H1 (cell line): ENCODE measurements around the gene MEGF11.

Source experiments
- ATF3 ChIP-seq: IDR thresholded peaks from 2 replicates; pipeline ENCODE4 v1.6.1; 2011; ENCODE audit warnings: low read depth, mild to moderate bottlenecking, low read length; ENCODE audit not compliant: insufficient read depth
- CEBPB ChIP-seq: IDR thresholded peaks from 2 replicates; pipeline ENCODE4 v1.6.1; 2012; ENCODE audit warnings: low read depth, low read length
- CHD2 ChIP-seq: IDR thresholded peaks from 2 replicates; pipeline ENCODE4 v1.6.1; 2012; ENCODE audit warnings: low read length, improper control_type of control experiment
- EGR1 ChIP-seq: IDR thresholded peaks from 2 replicates; pipeline ENCODE4 v1.6.1; 2011; ENCODE audit warnings: low read depth, low read length, borderline replicate concordance
- EP300 ChIP-seq, 2 experiments: IDR thresholded peaks; 1 replicate in 1 of 2; 2 replicates in 1 of 2; pipeline ENCODE4 v1.6.1; 2011 to 2012; ENCODE audit warnings: low read depth in 2 of 2, low read length in 2 of 2, mild to moderate bottlenecking in 2 of 2, borderline replicate concordance in 1 of 2, inconsistent platforms in 1 of 2, moderate library complexity in 1 of 2
- JUN ChIP-seq: IDR thresholded peaks from 2 replicates; pipeline ENCODE4 v1.6.1; 2011; ENCODE audit warnings: low read depth, mild to moderate bottlenecking, improper control_type of control experiment, low read length
- MAX ChIP-seq: IDR thresholded peaks from 2 replicates; pipeline ENCODE4 v1.6.1; 2012; ENCODE audit warnings: inconsistent platforms
- RAD21 ChIP-seq, 2 experiments: IDR thresholded peaks in 1 of 2; conservative IDR thresholded peaks in 1 of 2; 2 replicates each; pipeline ENCODE4 v1.6.1; 2011; ENCODE audit warnings: low read depth in 2 of 2, low read length in 2 of 2, improper control_type of control experiment in 1 of 2, inconsistent platforms in 1 of 2, mild to moderate bottlenecking in 1 of 2, moderate library complexity in 1 of 2
- RFX5 ChIP-seq: IDR thresholded peaks from 2 replicates; pipeline ENCODE4 v1.6.1; 2011; ENCODE audit warnings: low read depth, low read length, improper control_type of control experiment, borderline replicate concordance
- SAP30 ChIP-seq: fragments of 300-600 bp; sonication (generic); IDR thresholded peaks from 2 replicates; pipeline ENCODE4 v1.7.1; 2012; ENCODE audit warnings: low read length, moderate library complexity, mild to moderate bottlenecking, inconsistent platforms; ENCODE audit not compliant: insufficient read depth, insufficient replicate concordance
- TAF1 ChIP-seq: IDR thresholded peaks from 2 replicates; pipeline ENCODE4 v1.6.1; 2011; ENCODE audit warnings: mild to moderate bottlenecking, low read depth, low read length
- ZNF274 ChIP-seq: IDR thresholded peaks from 2 replicates; pipeline ENCODE4 v1.7.0; 2012; ENCODE audit warnings: low read length, borderline replicate concordance; ENCODE audit errors: extremely low read depth
- TF ChIP-seq, protein P1 (sequence below), 3 experiments: IDR thresholded peaks; 1 replicate in 2 of 3; 2 replicates in 1 of 3; pipeline versions ENCODE4 v1.5.1 to v1.6.1; 2011; ENCODE audit warnings: low read length in 3 of 3, mild to moderate bottlenecking in 3 of 3, inconsistent platforms in 2 of 3, low read depth in 1 of 3, moderate library complexity in 1 of 3; ENCODE audit not compliant: insufficient read depth in 1 of 3; ENCODE audit errors: control extremely low read depth in 1 of 3

- TF ChIP-seq RFX5 = no peak
- TF ChIP-seq, protein P1, sequence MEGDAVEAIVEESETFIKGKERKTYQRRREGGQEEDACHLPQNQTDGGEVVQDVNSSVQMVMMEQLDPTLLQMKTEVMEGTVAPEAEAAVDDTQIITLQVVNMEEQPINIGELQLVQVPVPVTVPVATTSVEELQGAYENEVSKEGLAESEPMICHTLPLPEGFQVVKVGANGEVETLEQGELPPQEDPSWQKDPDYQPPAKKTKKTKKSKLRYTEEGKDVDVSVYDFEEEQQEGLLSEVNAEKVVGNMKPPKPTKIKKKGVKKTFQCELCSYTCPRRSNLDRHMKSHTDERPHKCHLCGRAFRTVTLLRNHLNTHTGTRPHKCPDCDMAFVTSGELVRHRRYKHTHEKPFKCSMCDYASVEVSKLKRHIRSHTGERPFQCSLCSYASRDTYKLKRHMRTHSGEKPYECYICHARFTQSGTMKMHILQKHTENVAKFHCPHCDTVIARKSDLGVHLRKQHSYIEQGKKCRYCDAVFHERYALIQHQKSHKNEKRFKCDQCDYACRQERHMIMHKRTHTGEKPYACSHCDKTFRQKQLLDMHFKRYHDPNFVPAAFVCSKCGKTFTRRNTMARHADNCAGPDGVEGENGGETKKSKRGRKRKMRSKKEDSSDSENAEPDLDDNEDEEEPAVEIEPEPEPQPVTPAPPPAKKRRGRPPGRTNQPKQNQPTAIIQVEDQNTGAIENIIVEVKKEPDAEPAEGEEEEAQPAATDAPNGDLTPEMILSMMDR (IDR thresholded peaks at IDR 0.05; ENCODE audit: control extremely low read depth in 1 of 3, insufficient read depth in 1 of 3, low read depth in 1 of 3, low read length in 3 of 3) = no peak
- no peak for TF ChIP-seq SAP30
- TF ChIP-seq EGR1 = no peak
- no peak for TF ChIP-seq JUN
- no peak for TF ChIP-seq TAF1
- TF ChIP-seq MAX = no peak
- no peak for TF ChIP-seq RAD21 (IDR thresholded peaks at IDR 0.05 in 1 of 2, conservative IDR thresholded peaks at IDR 0.05 in 1 of 2; ENCODE audit: low read depth in 2 of 2, low read length in 2 of 2)
- TF ChIP-seq CEBPB = no peak
- TF ChIP-seq EP300 (IDR thresholded peaks at IDR 0.05; ENCODE audit: borderline replicate concordance in 1 of 2, low read depth in 2 of 2, low read length in 2 of 2) = no peak
- TF ChIP-seq CHD2 = no peak
- TF ChIP-seq ATF3 = no peak
- no peak for TF ChIP-seq ZNF274
Measured at GRCh38 chr15:65953622-65954021, 299.9 kb downstream of the MEGF11 start.
